Prostate gland (tissue), 2 donors: ENCODE data around the gene ATP5ME. TPM values are rescaled to one million over a fixed set of nuclear protein-coding genes. Genes with fewer than 3 reads are reported as not detected.
"Not testable (repeated sequence)": the region's sequence is repeated elsewhere in the genome, so short reads cannot be mapped to it uniquely, and the experiment has no call there.

Source experiments
- DNase-seq: peaks from one replicate; pipeline ENCODE4 v3.0.0-alpha.2; 2019; ENCODE audit warnings: low spot score
- H3K27ac ChIP-seq, 2 donors: fragments of 200-600 bp; sonication (generic); 2 replicates each; pipeline ENCODE4 v1.5.1; 2017 to 2019
- H3K27me3 ChIP-seq: fragments of 200-600 bp; sonication (generic); replicated peaks from 2 replicates; pipeline ENCODE4 v1.5.1; 2019; ENCODE audit not compliant: insufficient read depth
- H3K36me3 ChIP-seq, 2 donors: fragments of 200-600 bp; sonication (generic); 1 replicate in 1 of 2; 2 replicates in 1 of 2; pipeline versions ENCODE4 v1.5.1 to v1.8.1; 2017 to 2019
- H3K4me1 ChIP-seq: fragments of 200-600 bp; sonication (generic); replicated peaks from 2 replicates; pipeline ENCODE4 v1.5.1; 2019
- H3K4me3 ChIP-seq, 2 donors: fragments of 200-600 bp; sonication (generic); 2 replicates each; pipeline ENCODE4 v1.5.1; 2017 to 2019
- H3K9me3 ChIP-seq: fragments of 200-600 bp; sonication (generic); 2 replicates; pipeline ENCODE4 v1.5.1; 2017
- CTCF ChIP-seq, 4 experiments: fragments of 200-600 bp in 2 of 4; fragments of 450-650 bp in 2 of 4; sonication (generic) in 2 of 4; IDR thresholded peaks; 1 replicate in 3 of 4; 2 replicates in 1 of 4; pipeline ENCODE4 v1.5.1; 2016 to 2019; ENCODE audit warnings: antibody characterized with exemption in 4 of 4, mild to moderate bottlenecking in 2 of 4, moderate library complexity in 2 of 4
- POLR2A ChIP-seq: fragments of 450-650 bp; IDR thresholded peaks from one replicate; pipeline ENCODE4 v1.6.1; 2016; ENCODE audit warnings: antibody characterized with exemption, mild to moderate bottlenecking
- POLR2AphosphoS5 ChIP-seq: sonication (generic); formaldehyde crosslinking; IDR thresholded peaks from one replicate; pipeline ENCODE4 v1.6.1; 2017; ENCODE audit warnings: antibody characterized with exemption
- WGBS: methylation state at CpG from one replicate; pipeline ENCODE4 v1.1.5; 2018; 5-methylcytosine and 5-hydroxymethylcytosine counted together
- intact Hi-C: fragments of 100-400 bp; cut with DNase I; formaldehyde crosslinking; loops from one replicate; pipeline ENCODE4 v1.14.2; 2022
- total RNA-seq, 2 donors: library from RNA; depleted of rRNA; stranded (reverse); fragments of >200 nt; gene quantifications; one replicate each; pipeline ENCODE4 v1.1.0, GENCODE V29; 2016

Gene ATP5ME
- total RNA-seq, 2 donors from 2014 or later, result 148 to 313 TPM

- TF ChIP-seq POLR2AphosphoS5 (no peak), POLR2A (no peak), CTCF (IDR thresholded peaks at IDR 0.05) (no peak)
- H3K4me3 ChIP-seq, result no peak overlapping the region
- no peak for DNase-seq
- no peaks in the 10 kb centered on the region for H3K9me3 ChIP-seq
- WGBS, result 68% methylated on average over 13 of the region's 13 CpGs
- H3K27ac ChIP-seq, result no peak overlapping the region
- no peaks in the 10 kb centered on the region for H3K36me3 ChIP-seq
- H3K27me3 ChIP-seq, result no peaks in the 10 kb centered on the region
- H3K4me1 ChIP-seq, result no peaks in the 10 kb centered on the region
- intact Hi-C loops, result no loop called here
Measured at GRCh38 chr4:636628-637159, 37.4 kb downstream of the ATP5ME start.

- Histone ChIP-seq H3K4me3 (no peak overlapping the region), H3K4me1 (no peaks in the 10 kb centered on the region), H3K36me3 (no peaks in the 10 kb centered on the region), H3K27ac (no peak overlapping the region), H3K27me3 (no peaks in the 10 kb centered on the region), H3K9me3 (no peaks in the 10 kb centered on the region)
- no peak for TF ChIP-seq POLR2AphosphoS5
- TF ChIP-seq POLR2A, result no peak
- no peak for TF ChIP-seq CTCF (IDR thresholded peaks at IDR 0.05)
- DNase-seq, result no peak
- 79% methylated on average over 22 of the region's 22 CpGs for WGBS
- intact Hi-C loops, result no loop called here
Measured at GRCh38 chr4:635851-636627, 38.0 kb downstream of the ATP5ME start.

GRCh38 chr4:635066-635835 is 38.8 kb downstream of the ATP5ME start:
- H3K9me3 ChIP-seq, H3K27me3 ChIP-seq, H3K4me1 ChIP-seq, intact Hi-C loops, H3K36me3 ChIP-seq, H3K27ac ChIP-seq, H3K4me3 ChIP-seq, DNase-seq: not testable (repeated sequence)
- WGBS, result 87% methylated on average over 46 of the region's 46 CpGs

- H3K36me3 ChIP-seq, result no peaks in the 10 kb centered on the region
- H3K4me3 ChIP-seq, result no peak overlapping the region
- H3K27me3 ChIP-seq, result no peaks in the 10 kb centered on the region
- intact Hi-C loops, result no loop called here
- WGBS, result 72% methylated on average over 23 of the region's 23 CpGs
- DNase-seq, result no peak
- no peak overlapping the region for H3K27ac ChIP-seq
- TF ChIP-seq POLR2AphosphoS5, result no peak
- no peak for TF ChIP-seq CTCF (IDR thresholded peaks at IDR 0.05)
- no peak for TF ChIP-seq POLR2A
- H3K4me1 ChIP-seq, result no peaks in the 10 kb centered on the region
- H3K9me3 ChIP-seq, result no peaks in the 10 kb centered on the region
Measured at GRCh38 chr4:634599-634985, 39.5 kb downstream of the ATP5ME start.

GRCh38 chr4:633976-634598 is 40.0 kb downstream of the ATP5ME start:
- Histone ChIP-seq H3K27me3 (no peaks in the 10 kb centered on the region), H3K36me3 (no peaks in the 10 kb centered on the region), H3K9me3 (no peaks in the 10 kb centered on the region), H3K27ac (no peak overlapping the region), H3K4me1 (no peaks in the 10 kb centered on the region), H3K4me3 (no peak overlapping the region)
- intact Hi-C loops, result no loop called here
- no peak for DNase-seq
- 61% methylated on average over 11 of the region's 15 CpGs for WGBS
- no peak for TF ChIP-seq POLR2A
- TF ChIP-seq CTCF (IDR thresholded peaks at IDR 0.05), result no peak
- no peak for TF ChIP-seq POLR2AphosphoS5
